GM12891 (cell line): Measurements from ENCODE around the gene CLCNKA.

Experiments
- DNase-seq: peaks from one replicate; pipeline ENCODE4 v3.0.0; 2011; ENCODE audit warnings: low spot score; ENCODE audit not compliant: insufficient read length
- FAIRE-seq: peaks from 2 replicates; lab custom pipeline; 2011; peaks lifted over from hg19 to GRCh38; lab: Jason Lieb, UNC
- PAX5 ChIP-seq: IDR thresholded peaks from 2 replicates; pipeline ENCODE4 v1.6.1; 2011; ENCODE audit warnings: low read length, moderate library complexity, mild to moderate bottlenecking; ENCODE audit not compliant: insufficient read depth, severe bottlenecking
- POLR2A ChIP-seq: IDR thresholded peaks from 2 replicates; pipeline ENCODE4 v1.6.1; 2011; ENCODE audit warnings: low read depth, low read length, control low read depth
- POLR2AphosphoS5 ChIP-seq: IDR thresholded peaks from 2 replicates; pipeline ENCODE4 v1.6.1; 2011; ENCODE audit warnings: low read depth, low read length, control low read depth
- POU2F2 ChIP-seq: IDR thresholded peaks from 2 replicates; pipeline ENCODE4 v1.6.1; 2011; ENCODE audit warnings: low read depth, mild to moderate bottlenecking, control low read depth, low read length, moderate library complexity
- SPI1 ChIP-seq: IDR thresholded peaks from 2 replicates; pipeline ENCODE4 v1.6.1; 2011; ENCODE audit warnings: low read depth, low read length, control low read depth
- TAF1 ChIP-seq: IDR thresholded peaks from 2 replicates; pipeline ENCODE4 v1.6.1; 2011; ENCODE audit warnings: low read depth, low read length, control low read depth

CLCNKA gene

GRCh38 chr1:16063226-16063829 is 41.5 kb downstream of the CLCNKA start:
- no peak for FAIRE-seq
- DNase-seq = no peak

GRCh38 chr1:16063921-16064320 is 42.1 kb downstream of the CLCNKA start:
- FAIRE-seq (no peak), DNase-seq (no peak)
- TF ChIP-seq POLR2A (no peak), SPI1 (no peak), PAX5 (no peak), POU2F2 (no peak), POLR2AphosphoS5 (no peak), TAF1 (no peak)

More at GRCh38 chr1:16063226-16063829, 41.5 kb downstream of the CLCNKA start:
- TF ChIP-seq POLR2A = no peak
- TF ChIP-seq POU2F2 = no peak
- no peak for TF ChIP-seq SPI1

- TF ChIP-seq POU2F2 (no peak), SPI1 (no peak)
- DNase-seq (no peak), FAIRE-seq (no peak)
Measured at GRCh38 chr1:16064536-16065268, 42.9 kb downstream of the CLCNKA start.

- no peak for FAIRE-seq
- no peak for DNase-seq
- TF ChIP-seq SPI1 (no peak), TAF1 (no peak), PAX5 (no peak), POLR2A (no peak)
Measured at GRCh38 chr1:16065269-16065576, 43.4 kb downstream of the CLCNKA start.

GRCh38 chr1:16066245-16066644 is 44.4 kb downstream of the CLCNKA start:
- FAIRE-seq (no peak), DNase-seq (no peak)
- no peak for TF ChIP-seq SPI1
- no peak for TF ChIP-seq POU2F2
- TF ChIP-seq TAF1 = no peak
- no peak for TF ChIP-seq POLR2A
- TF ChIP-seq POLR2AphosphoS5 = no peak
- TF ChIP-seq PAX5 = no peak

- TF ChIP-seq TAF1 (no peak), PAX5 (no peak), POLR2A (no peak), POU2F2 (no peak), POLR2AphosphoS5 (no peak), SPI1 (no peak)
- DNase-seq (no peak), FAIRE-seq (no peak)
Measured at GRCh38 chr1:16067127-16067768, 45.4 kb downstream of the CLCNKA start.

GRCh38 chr1:16067933-16068332 is 46.1 kb downstream of the CLCNKA start:
- no peak for FAIRE-seq
- TF ChIP-seq TAF1 = no peak
- no peak for TF ChIP-seq POU2F2
- no peak for TF ChIP-seq POLR2AphosphoS5
- no peak for TF ChIP-seq PAX5
- TF ChIP-seq POLR2A = no peak
- TF ChIP-seq SPI1 = no peak
- no peak for DNase-seq

GRCh38 chr1:16068356-16069270 is 46.8 kb downstream of the CLCNKA start:
- no peak for DNase-seq
- FAIRE-seq = no peak

GRCh38 chr1:16070640-16071355 is 49.0 kb downstream of the CLCNKA start:
- TF ChIP-seq SPI1 = no peak
- TF ChIP-seq POLR2AphosphoS5 = no peak
- TF ChIP-seq PAX5 = no peak
- TF ChIP-seq POLR2A = no peak
- TF ChIP-seq TAF1 = no peak
- TF ChIP-seq POU2F2 = no peak
- FAIRE-seq (no peak), DNase-seq (no peak)

More at GRCh38 chr1:16068356-16069270, 46.8 kb downstream of the CLCNKA start:
- TF ChIP-seq TAF1 = no peak
- TF ChIP-seq POLR2AphosphoS5 = no peak
- TF ChIP-seq POU2F2 = no peak
- TF ChIP-seq POLR2A = no peak
- no peak for TF ChIP-seq PAX5
- TF ChIP-seq SPI1 = no peak

GRCh38 chr1:16071614-16072013 is 49.8 kb downstream of the CLCNKA start:
- no peak for DNase-seq
- TF ChIP-seq PAX5 (no peak), POLR2A (no peak), TAF1 (no peak), POU2F2 (no peak), POLR2AphosphoS5 (no peak), SPI1 (no peak)
- FAIRE-seq = no peak
